VCaP (cell line): ENCODE data around the gene ARHGAP8.

Experiments used
- H3K27ac ChIP-seq: fragments of 450-650 bp; 2 replicates; pipeline ENCODE4 v1.5.1; 2017
- CTCF ChIP-seq: fragments of 450-650 bp; conservative IDR thresholded peaks from 2 replicates; pipeline ENCODE4 v1.5.1; 2017; ENCODE audit warnings: mild to moderate bottlenecking, moderate library complexity

Gene ARHGAP8

GRCh38 chr22:44876921-44877320 is 124.5 kb downstream of the ARHGAP8 start:
- TF ChIP-seq CTCF, result no peak
- no peak overlapping the region for H3K27ac ChIP-seq

- H3K27ac ChIP-seq, result no peak overlapping the region
- no peak for TF ChIP-seq CTCF
These were observed 126.3 kb downstream of the ARHGAP8 start for GRCh38 chr22:44878483-44879300.

- TF ChIP-seq CTCF, result no peak
- H3K27ac ChIP-seq, result no peak overlapping the region
These were observed 126.9 kb downstream of the ARHGAP8 start for GRCh38 chr22:44879301-44879680.

GRCh38 chr22:44880610-44881290 is 128.4 kb downstream of the ARHGAP8 start:
- TF ChIP-seq CTCF, result no peak
- peak overlapping the region; percentile 42; the same call in 1 of the 2 replicates for H3K27ac ChIP-seq

GRCh38 chr22:44881624-44882023 is 129.2 kb downstream of the ARHGAP8 start:
- no peak for TF ChIP-seq CTCF

GRCh38 chr22:44882226-44882905 is 130.0 kb downstream of the ARHGAP8 start:
- no peak for TF ChIP-seq CTCF
- H3K27ac ChIP-seq, result peak overlapping the region; percentile 42

More at GRCh38 chr22:44881624-44882023, 129.2 kb downstream of the ARHGAP8 start:
- H3K27ac ChIP-seq, result peak overlapping the region; percentile 42

- no peak for TF ChIP-seq CTCF
- no peak overlapping the region for H3K27ac ChIP-seq
These were observed 130.6 kb downstream of the ARHGAP8 start for GRCh38 chr22:44883011-44883421.
